Activated naive CD8-positive, alpha-beta T cell treated with anti-CD3 and anti-CD28 coated beads, Interleukin-2, amount 50 U/mL, for 24 hours (primary cell): ENCODE data around the gene FAM78B.

Experiments
- ATAC-seq: fragments of 150-1000 bp; cut with Tn5 transposase; one replicate; pipeline ENCODE4 v1.10.0; 2021
- DNase-seq: peaks from one replicate; pipeline ENCODE4 v3.0.0; 2021
- H3K27ac Mint-ChIP-seq: one replicate; pipeline ENCODE4 v1.8.0; 2021; ENCODE audit warnings: mild to moderate bottlenecking, mixed read lengths
- H3K27me3 Mint-ChIP-seq: one replicate; pipeline ENCODE4 v1.8.0; 2021; ENCODE audit warnings: mixed read lengths
- H3K36me3 Mint-ChIP-seq: one replicate; pipeline ENCODE4 v1.8.0; 2021; ENCODE audit warnings: low read depth, mixed read lengths
- H3K4me1 Mint-ChIP-seq: one replicate; pipeline ENCODE4 v1.8.0; 2021; ENCODE audit warnings: mixed read lengths
- H3K4me3 Mint-ChIP-seq: one replicate; pipeline ENCODE4 v1.8.0; 2021; ENCODE audit warnings: mild to moderate bottlenecking, moderate library complexity, mixed read lengths
- H3K9me3 Mint-ChIP-seq: one replicate; pipeline ENCODE4 v1.8.0; 2021; ENCODE audit warnings: mixed read lengths

The FAM78B gene

DNA sequence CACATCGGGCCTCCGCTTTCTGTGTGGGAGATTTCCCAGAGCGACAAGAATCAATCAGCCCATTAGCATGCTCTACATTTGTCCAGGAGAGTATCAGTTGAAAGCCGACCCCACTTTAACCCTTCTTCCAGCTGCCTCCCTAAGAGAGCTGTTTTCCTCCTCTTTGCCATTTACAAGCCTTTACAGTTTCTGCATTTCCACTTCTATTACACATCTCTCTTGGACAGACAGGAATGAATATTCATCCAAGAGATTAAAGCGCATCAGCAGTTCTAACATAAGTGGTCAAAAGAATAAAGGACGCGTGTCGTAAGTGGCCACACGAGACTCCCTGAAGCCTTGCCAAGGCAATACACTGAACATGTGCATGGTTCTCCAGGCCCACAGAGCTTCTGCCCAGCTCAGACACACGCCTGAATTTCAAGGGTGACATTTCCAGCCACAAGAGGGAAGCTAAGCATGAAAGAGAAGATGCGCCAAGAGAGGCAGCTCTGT lies 47.3 kb downstream of the FAM78B start:
- no peaks in the 10 kb centered on the region for H3K36me3 Mint-ChIP-seq
- ATAC-seq (no peak), DNase-seq (no peak)
- no peaks in the 10 kb centered on the region for H3K27me3 Mint-ChIP-seq
- no peaks in the 10 kb centered on the region for H3K4me1 Mint-ChIP-seq
- no peak overlapping the region for H3K27ac Mint-ChIP-seq
- no peaks in the 10 kb centered on the region for H3K9me3 Mint-ChIP-seq
- no peak overlapping the region for H3K4me3 Mint-ChIP-seq

DNA sequence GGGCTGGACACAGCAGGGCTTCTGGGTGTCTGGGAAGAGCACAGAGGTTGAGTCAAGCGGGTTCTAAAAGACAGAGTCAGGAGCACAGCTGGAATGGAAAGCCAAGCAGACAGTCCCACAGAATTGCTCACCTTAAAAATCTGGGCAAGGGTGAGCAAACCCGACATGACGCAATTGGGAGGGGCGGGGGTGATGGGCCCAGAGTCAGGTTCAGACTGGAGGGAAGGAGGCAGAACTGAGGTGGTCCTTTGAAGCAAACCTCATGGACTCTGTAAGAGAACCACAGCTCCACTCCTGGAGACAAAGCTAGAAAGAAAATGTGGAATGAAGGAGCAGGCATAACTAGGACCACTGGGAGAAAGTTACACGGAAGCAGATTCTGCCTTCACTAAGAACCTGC lies 49.0 kb downstream of the FAM78B start:
- Mint-ChIP-seq H3K4me1 (no peaks in the 10 kb centered on the region), H3K27ac (no peak overlapping the region), H3K4me3 (no peak overlapping the region), H3K27me3 (no peaks in the 10 kb centered on the region), H3K9me3 (no peaks in the 10 kb centered on the region), H3K36me3 (no peaks in the 10 kb centered on the region)
- DNase-seq (no peak), ATAC-seq (no peak)

DNA sequence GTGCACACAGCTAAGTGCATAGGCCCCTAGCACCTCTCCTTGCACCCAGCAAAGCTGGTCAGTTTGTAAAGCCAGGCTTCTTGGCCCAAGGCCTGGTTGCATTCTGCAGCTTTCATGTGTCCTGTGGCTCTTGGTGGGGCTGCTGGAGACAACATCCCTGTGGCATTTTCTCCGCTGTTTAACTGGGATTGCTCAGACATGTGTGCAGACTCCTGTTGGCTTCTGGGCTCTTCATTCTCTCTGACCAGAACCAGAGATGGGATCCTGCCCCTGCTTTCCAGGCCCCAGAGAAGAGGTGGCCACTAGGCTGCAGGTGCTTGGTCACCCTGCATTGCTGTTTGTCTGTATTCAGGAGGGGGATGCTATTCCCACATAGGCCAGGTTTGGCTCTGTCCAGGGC lies 50.8 kb downstream of the FAM78B start:
- Mint-ChIP-seq H3K4me3 (no peak overlapping the region), H3K27me3 (no peaks in the 10 kb centered on the region), H3K4me1 (no peaks in the 10 kb centered on the region), H3K36me3 (no peaks in the 10 kb centered on the region), H3K27ac (no peak overlapping the region), H3K9me3 (no peaks in the 10 kb centered on the region)
- no peak for ATAC-seq
- no peak for DNase-seq

DNA sequence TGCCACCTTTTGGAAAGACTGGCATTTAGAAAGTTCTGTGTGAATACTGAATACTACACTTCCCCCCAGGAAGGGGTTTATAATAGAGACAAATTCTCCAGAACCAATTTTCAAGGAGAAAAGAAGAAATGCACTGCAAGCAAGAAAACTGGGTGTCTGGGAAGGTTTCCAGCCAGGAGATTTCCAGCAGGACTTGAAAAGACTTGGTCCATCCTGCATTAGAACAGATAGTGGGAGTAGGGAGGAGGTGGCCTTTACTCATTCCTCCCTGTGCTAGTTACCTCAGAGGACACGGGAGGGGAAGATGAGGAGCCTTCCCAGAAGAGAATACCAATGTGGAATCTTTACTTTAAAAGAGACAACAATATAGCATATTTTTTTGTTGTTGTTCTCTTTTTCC lies 52.4 kb downstream of the FAM78B start:
- no peak overlapping the region for H3K4me3 Mint-ChIP-seq
- H3K27me3 Mint-ChIP-seq: no peaks in the 10 kb centered on the region
- no peaks in the 10 kb centered on the region for H3K4me1 Mint-ChIP-seq
- H3K36me3 Mint-ChIP-seq: no peaks in the 10 kb centered on the region
- no peak overlapping the region for H3K27ac Mint-ChIP-seq
- DNase-seq (no peak), ATAC-seq (no peak)
- no peaks in the 10 kb centered on the region for H3K9me3 Mint-ChIP-seq

DNA sequence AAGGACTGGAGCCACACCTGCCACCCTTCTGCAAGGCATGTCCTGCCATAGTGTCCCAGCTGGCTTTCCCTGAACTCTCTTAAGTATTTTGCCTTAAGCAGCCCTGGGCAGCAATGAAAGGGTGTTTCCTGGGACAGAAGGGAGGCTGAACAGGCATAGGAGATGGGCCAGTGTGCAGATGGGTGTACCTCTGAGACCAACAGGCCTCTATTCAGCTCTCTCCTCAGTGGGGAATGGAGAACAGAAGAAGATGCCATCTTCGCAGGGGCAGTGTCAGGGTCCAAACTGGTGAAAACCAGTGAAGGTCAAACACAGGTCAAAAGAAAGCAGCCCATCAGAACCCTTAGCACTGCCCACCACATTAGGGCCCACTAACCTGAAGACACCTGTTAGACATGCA lies 53.2 kb downstream of the FAM78B start:
- ATAC-seq (no peak), DNase-seq (no peak)
- Mint-ChIP-seq H3K36me3 (no peaks in the 10 kb centered on the region), H3K9me3 (no peaks in the 10 kb centered on the region), H3K27me3 (no peaks in the 10 kb centered on the region), H3K4me1 (no peaks in the 10 kb centered on the region), H3K27ac (no peak overlapping the region), H3K4me3 (no peak overlapping the region)

DNA sequence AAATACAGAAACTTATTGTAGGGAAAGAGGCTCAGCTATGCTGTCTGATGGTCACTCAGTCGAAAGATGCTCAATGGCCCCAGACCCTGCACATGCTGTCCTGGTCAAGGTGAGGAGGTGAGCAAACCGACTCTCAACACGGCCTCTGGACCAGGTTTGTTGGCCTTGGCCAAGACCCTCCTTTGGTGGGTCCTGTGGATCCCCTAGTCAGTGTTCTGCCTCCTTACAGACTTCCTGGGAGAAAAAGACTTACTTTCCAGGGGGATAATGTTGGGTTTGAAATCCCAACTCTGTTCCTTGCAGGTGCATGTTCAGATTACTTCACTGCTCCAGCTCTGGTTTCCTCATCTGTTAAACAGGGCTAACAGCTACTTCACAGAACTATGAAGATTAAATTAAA lies 53.8 kb downstream of the FAM78B start:
- Mint-ChIP-seq H3K27me3 (no peaks in the 10 kb centered on the region), H3K9me3 (no peaks in the 10 kb centered on the region), H3K4me3 (no peak overlapping the region), H3K4me1 (no peaks in the 10 kb centered on the region), H3K27ac (no peak overlapping the region), H3K36me3 (no peaks in the 10 kb centered on the region)
- no peak for ATAC-seq
- no peak for DNase-seq

DNA sequence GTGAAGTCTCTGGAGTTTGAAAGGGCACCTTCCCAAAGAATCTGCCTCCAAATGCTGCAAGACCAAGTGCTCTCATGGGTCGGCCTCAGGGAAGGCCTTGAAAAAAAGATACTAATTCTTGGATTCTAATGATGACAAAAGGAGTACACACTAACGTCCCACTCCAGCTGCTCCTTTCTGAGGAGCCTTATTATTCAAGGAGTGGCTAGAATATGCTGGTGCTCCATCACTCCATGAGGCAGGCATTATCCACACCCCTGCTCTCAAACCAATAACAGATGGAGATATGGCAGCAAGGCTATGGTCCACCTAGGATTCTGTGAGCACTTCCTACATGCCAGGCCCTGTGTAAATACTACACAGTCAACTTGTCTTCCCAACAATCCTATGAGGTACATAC lies 54.4 kb downstream of the FAM78B start:
- no peaks in the 10 kb centered on the region for H3K27me3 Mint-ChIP-seq
- ATAC-seq (no peak), DNase-seq (no peak)
- no peaks in the 10 kb centered on the region for H3K36me3 Mint-ChIP-seq
- no peak overlapping the region for H3K4me3 Mint-ChIP-seq
- H3K4me1 Mint-ChIP-seq: no peaks in the 10 kb centered on the region
- no peak overlapping the region for H3K27ac Mint-ChIP-seq
- H3K9me3 Mint-ChIP-seq: no peaks in the 10 kb centered on the region

DNA sequence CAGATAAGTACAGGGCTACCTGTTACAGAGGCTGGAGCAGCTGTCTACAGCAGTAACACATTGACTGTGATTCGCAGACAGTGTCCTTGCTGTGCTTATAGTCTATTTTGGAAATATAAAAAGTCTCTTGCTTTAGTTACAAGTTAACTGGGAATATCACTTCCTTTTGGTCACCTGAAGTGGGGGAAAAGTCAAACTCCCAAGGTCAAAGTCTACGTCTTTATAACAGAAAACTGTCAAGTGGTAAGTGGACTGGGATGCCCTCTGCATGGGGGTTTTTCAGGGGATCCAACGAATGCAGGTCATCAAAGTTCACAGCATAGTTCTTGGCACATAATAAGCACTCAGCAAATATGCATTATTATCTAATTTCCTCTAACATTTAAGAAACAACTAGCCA lies 55.4 kb downstream of the FAM78B start:
- H3K4me1 Mint-ChIP-seq: no peaks in the 10 kb centered on the region
- H3K4me3 Mint-ChIP-seq: no peak overlapping the region
- no peaks in the 10 kb centered on the region for H3K36me3 Mint-ChIP-seq
- H3K27me3 Mint-ChIP-seq: no peaks in the 10 kb centered on the region
- H3K9me3 Mint-ChIP-seq: no peaks in the 10 kb centered on the region
- no peak overlapping the region for H3K27ac Mint-ChIP-seq
- no peak for ATAC-seq
- DNase-seq: no peak

DNA sequence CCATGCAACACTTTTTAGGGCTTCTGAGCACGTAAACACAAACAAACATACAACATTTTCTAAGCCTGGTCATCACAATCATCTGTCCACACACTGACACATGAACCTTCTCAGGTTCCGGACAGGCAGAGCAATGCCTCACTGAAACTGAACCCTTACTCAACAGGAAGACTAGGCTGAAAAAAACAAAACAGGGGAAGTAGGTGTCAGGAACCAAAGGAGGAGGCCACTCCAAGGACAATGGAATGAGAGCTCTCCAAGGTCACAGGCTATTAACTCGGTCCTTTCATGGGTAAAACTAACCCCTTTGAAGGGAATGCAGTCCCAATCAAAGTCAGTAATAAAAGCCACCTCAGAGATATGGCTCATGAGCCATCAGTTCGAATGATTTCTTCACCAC lies 76.6 kb downstream of the FAM78B start:
- Mint-ChIP-seq H3K27ac (no peak overlapping the region), H3K4me3 (no peak overlapping the region)

DNA sequence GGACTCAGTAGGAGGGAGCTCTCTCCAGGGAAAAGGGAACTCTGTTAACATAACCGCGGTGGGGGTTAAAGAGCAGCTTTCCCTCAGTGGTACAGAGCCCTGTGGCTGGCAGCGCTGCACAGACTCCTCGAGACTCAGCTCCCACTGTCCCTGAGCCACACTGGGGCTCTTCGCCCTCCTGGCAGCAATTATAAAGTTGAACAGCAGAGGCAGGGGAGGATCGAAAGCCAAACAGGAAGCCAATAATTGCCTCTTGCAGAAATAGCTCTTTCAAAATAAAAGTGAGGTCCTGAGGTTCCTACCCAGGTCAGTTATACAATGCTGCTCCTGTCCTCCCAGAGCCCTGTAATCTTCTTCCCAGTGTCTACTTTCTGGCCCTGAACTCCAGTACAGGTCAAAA lies 77.0 kb downstream of the FAM78B start:
- Mint-ChIP-seq H3K36me3 (no peaks in the 10 kb centered on the region), H3K9me3 (no peaks in the 10 kb centered on the region), H3K27ac (no peak overlapping the region), H3K4me1 (peaks cover 2% of the 10 kb centered on the region), H3K27me3 (peaks cover 3% of the 10 kb centered on the region), H3K4me3 (no peak overlapping the region)
- no peak for ATAC-seq
- DNase-seq: no peak

More for the DNA sequence above, 76.6 kb downstream of the FAM78B start:
- Mint-ChIP-seq H3K27me3 (peaks cover 5% of the 10 kb centered on the region), H3K36me3 (no peaks in the 10 kb centered on the region), H3K9me3 (no peaks in the 10 kb centered on the region), H3K4me1 (peaks cover 2% of the 10 kb centered on the region)
- ATAC-seq: no peak
- no peak for DNase-seq

DNA sequence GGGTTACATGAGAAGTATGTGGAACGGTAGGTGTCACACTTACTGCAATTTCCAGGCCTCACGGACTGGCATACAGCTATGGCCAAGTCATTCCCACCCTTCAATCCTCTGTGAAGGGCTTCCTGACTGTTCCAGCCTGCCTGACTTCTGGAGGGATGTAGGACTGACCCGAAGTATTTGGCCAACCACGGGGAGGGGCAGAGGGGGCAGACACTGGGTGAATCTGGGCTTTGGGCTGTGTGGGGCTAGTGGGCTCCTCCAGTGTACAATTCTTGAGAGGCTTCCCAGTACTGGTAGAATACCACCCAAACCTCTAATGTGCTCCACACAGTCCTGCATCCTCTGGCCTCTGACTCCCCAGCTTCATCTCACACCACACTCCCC lies 78.2 kb downstream of the FAM78B start:
- Mint-ChIP-seq H3K9me3 (no peaks in the 10 kb centered on the region), H3K27ac (no peak overlapping the region), H3K27me3 (peaks cover 3% of the 10 kb centered on the region), H3K36me3 (no peaks in the 10 kb centered on the region), H3K4me3 (no peak overlapping the region), H3K4me1 (peaks cover 6% of the 10 kb centered on the region)
- ATAC-seq: no peak
- no peak for DNase-seq

DNA sequence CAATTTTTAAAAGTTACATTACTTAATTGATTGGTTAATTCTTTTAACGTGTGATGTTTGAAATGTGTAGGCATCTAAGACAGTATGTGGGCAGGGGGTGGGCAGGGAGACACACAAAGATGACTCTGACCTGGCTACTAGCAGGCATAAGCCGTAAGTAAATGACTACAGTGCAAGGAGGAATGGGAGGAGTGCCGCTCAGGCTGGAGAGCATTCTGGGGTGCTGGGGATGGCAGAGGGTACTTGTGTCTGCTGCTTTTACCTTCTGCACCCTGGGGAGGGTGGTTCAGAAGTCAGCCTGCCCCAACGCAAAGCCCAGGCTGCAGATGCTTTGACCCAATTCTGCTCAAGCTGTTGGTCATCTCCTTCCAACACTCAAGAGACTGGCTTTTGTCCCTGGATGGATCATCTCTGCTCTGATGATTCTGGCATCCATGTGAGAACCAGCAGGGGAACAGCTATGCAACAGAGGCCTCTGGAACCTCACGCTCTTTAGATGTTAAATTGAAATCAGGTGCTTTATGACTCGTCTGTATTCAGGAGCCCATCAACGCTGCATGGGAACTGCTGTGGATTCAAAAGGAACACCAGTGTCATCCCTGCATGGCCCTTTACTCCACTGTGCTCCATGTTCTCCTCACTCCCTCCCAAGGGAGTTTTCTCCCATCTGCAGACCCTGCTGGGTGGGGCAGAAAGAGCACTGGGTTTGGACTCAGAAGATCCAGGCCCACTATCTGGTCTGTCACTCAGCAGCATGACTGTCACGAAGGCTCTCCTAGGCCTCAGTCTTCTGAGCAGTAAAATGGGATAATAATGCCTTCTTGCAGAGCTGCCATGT lies 78.8 kb downstream of the FAM78B start:
- Mint-ChIP-seq H3K27ac (no peak overlapping the region), H3K4me3 (no peak overlapping the region), H3K36me3 (no peaks in the 10 kb centered on the region), H3K9me3 (no peaks in the 10 kb centered on the region), H3K27me3 (peaks cover 3% of the 10 kb centered on the region), H3K4me1 (peaks cover 6% of the 10 kb centered on the region)
- DNase-seq: no peak
- ATAC-seq: no peak

DNA sequence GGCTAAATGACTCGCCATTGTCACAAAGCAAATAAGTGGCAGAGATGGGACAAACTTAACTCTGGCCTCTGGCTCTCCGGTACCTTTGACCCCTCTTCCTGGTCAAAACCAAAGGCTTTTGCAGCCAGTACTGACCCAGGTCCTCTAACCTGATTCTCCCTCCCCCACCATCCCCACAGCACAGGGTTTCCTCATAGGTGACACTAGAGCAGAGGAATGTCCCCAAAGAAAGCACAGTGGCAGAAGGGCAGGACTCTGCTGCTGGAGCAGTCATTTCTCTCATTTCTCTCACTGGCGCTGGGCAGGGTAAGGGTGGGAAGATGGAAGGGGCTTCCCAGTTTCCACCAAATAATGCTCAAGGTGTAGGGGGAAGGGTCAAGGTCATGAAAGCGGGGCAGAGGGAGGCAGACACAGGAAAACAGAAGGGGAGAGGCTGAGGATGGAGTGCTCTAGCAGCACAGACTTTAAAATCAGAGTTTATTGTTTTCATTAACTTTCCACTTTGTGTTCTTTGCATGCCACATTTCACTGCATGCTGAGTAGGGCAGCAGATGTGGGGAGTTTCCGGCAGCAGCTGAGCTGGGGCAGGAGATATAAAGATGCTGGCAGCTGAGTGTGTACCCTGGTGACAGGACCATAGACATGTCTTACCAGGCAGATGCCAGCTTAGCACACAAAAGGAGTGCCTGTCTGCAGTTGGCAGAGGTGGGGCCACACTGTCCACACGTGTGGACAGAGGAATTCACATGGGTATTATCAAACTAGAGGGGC lies 80.5 kb downstream of the FAM78B start:
- no peaks in the 10 kb centered on the region for H3K9me3 Mint-ChIP-seq
- H3K4me1 Mint-ChIP-seq: peaks cover 6% of the 10 kb centered on the region
- H3K4me3 Mint-ChIP-seq: no peak overlapping the region

DNA sequence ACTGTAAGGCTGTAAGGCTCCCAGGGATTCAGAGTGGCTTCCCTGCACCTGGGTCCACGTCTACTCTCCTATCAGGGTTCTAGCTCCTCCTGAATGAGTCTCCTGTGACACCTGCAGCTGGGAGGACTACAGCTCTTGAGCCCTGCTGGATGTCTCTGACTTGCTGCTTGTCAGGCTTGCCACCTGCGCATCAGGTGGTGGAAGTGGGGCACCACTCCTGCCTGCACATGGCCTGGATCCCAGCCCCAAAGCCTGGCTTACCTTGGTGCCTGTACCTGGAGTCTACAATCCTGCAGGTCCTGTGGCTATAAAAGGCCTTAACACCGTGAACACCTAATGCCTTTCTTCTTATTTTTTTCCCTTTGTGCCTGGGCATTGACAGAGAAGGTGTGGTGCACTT lies 82.2 kb downstream of the FAM78B start:
- Mint-ChIP-seq H3K9me3 (no peaks in the 10 kb centered on the region), H3K4me3 (no peak overlapping the region), H3K27me3 (peaks cover 3% of the 10 kb centered on the region), H3K4me1 (peaks cover 15% of the 10 kb centered on the region), H3K36me3 (no peaks in the 10 kb centered on the region), H3K27ac (no peak overlapping the region)
- DNase-seq (no peak), ATAC-seq (no peak)

More for the DNA sequence above, 80.5 kb downstream of the FAM78B start:
- peaks cover 3% of the 10 kb centered on the region for H3K27me3 Mint-ChIP-seq
- DNase-seq (no peak), ATAC-seq (no peak)
- no peaks in the 10 kb centered on the region for H3K36me3 Mint-ChIP-seq
- no peak overlapping the region for H3K27ac Mint-ChIP-seq

DNA sequence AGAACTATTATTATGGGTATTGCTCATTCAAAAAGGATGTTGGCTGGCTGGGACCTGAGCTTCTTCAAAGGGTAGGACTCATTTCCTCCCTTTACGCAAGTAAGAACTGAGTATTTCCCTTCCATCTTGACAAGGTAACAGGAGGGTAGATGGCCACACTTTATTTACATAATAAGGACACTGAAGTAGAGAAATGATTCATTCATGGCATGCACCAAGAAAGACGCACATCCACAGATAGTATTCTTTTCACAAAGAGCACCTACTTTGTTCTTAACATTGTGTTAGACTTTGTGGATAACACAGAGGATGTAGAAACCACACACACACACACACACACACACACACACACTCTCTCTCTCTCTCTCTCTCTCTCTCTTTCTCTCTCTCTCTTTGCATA lies 82.9 kb downstream of the FAM78B start:
- ATAC-seq: peak; percentile 15

More for the DNA sequence above, 82.9 kb downstream of the FAM78B start:
- no peak overlapping the region for H3K4me3 Mint-ChIP-seq
- peaks cover 15% of the 10 kb centered on the region for H3K4me1 Mint-ChIP-seq
- H3K36me3 Mint-ChIP-seq: no peaks in the 10 kb centered on the region
- no peak for DNase-seq
- no peaks in the 10 kb centered on the region for H3K27me3 Mint-ChIP-seq
- H3K27ac Mint-ChIP-seq: no peak overlapping the region
- H3K9me3 Mint-ChIP-seq: no peaks in the 10 kb centered on the region
